ENCODE measurements around the gene GABBR2.
"Not testable (repeated sequence)": the region's sequence is repeated elsewhere in the genome, so short reads cannot be mapped to it uniquely, and the experiment has no call there.

The GABBR2 gene

DNA sequence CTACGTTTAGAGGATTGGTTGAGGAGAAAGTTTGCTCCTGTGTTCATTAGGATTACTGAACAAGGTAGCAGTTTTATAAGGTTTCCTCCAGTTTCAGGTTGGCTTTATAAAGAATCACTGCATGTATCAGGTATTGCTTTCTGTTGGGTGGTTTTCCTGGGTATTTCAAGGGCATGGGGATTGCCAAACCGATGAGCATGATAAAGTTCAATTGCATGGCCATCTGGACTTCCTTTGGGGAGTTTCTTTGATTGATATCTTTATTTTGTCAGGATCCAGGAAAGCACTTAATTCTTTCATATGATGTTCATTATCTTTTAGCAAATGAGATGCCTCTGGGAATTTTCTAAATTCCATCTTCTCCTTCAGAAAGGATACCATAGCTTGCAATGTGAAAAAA is 10.3 kb upstream of the GABBR2 start:
- no peak for DNase-seq

DNA sequence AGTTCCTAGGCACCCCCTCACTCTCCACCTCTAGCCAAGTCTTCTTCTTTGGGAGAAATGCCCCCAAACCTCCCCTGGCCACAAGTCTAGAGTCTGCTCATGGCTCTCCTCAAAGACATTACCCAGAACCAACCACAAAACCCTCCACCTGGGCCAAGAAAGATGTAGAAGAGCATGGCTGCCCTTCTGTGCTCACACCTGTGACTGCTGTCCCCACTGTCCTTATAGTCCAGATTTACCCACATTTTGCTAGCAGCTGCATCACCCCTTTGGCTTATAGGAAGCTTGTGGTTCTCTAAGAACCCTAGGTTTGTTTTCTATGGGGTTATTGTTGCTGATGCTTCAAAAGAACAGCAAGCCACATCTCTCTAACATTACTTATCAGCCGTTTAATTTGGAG is 6.1 kb upstream of the GABBR2 start:
- DNase-seq: no peak

DNA sequence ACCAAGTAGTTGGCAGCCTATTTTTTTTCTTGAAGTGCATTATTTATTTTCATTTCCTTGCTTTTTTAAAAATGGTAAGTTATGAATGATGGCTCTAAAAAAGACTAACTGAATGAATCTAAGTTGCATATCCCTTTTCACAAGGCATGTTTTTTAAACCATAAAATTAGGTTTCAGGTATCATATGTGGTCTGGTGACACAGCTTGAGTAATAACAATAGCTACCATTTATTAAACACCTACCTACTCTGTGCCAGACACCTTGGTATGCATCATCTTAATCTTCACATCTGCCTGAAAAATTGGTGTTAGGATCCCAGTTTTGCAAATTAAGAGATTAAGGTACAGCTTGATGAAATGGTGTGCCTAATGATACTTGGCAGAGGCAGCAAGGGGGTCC is 4.3 kb upstream of the GABBR2 start:
- DNase-seq: no peak

DNA sequence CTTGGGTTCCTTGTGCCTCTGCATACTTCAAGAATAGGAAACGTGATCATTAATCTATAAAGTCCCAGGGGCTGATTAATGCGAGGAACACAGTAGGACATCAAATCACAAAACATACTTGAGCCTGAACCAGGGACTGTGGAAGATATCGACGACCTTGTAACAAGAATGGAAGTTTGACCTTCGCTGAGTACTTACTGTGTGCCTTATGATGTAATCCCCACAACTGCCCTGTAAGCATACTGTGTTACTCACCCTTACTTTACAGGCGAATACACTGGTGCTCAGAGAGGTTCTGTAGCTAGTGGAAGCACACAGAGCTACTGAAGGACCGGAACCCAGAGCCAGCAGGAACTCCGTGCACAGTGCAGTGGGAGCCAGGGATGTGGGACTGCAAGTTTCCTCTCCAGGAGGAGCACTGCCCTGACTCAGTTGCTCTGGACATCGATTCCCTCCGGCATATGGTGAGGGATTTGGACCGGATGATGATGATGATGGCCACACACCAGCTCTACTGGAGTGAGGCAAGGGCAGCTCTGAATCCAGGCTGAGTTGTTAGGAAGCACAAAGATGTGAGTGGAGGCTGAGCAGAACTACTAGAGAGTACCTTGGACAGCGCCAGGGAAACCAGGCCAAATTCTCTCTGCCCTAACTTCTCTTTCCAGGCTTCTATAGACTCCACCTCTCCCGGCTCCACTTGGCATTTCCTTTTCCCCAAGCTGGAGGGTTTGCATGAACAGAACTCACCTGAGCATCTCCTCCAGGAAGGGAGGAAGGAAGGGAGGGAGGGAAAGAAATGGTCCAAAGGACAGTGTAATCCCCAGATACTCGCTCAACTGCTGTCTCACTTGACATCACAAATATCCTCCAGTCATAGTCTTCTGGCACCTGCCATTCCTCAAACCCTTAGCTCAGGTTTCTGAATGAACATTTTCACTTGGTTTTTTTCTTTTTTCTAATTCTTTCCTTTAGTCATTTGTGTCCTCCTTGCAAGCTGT is 1.5 kb upstream of the GABBR2 start:
- DNase-seq: no peak

DNA sequence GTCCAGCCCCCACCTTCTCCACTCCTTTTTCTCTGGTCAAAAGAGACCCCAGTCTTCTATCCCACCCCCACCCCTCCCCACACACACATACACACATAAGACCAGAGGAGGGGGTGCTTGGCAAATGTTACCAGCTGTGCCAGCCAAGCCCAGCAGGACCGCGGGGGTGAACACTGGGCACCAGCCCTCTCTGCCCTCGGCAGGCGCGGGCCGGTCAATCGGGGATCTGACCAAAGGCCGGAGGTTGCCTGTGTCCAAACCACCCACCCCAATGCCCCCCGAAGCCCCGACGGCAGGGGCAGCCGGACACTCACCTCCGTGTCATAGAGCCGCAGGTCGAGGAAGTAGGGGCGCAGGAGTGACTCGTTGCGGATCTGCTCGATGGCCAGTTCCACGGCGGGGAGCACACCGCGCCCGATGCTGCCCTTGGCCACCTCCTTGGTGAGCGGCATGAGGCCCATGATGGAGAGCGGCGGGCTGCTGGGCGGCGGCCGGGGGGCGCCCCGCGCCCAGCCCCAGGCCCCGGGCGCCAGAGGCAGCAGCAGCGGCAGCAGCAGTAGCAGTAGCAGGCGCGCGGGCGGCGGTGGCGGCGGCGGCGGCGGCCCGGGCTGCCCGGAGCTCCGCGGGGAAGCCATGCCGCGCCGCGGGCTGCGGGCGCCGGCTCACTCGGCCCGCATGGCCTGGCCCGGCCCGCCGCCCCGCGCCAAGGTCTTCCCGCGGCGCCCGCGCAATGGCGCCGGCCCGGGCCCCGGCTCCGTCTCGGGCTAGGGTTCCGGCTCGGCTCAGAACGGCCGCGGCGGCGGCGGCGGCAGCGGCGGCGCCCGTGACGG is 417 bp downstream of the GABBR2 start:
- DNase-seq: no peak

DNA sequence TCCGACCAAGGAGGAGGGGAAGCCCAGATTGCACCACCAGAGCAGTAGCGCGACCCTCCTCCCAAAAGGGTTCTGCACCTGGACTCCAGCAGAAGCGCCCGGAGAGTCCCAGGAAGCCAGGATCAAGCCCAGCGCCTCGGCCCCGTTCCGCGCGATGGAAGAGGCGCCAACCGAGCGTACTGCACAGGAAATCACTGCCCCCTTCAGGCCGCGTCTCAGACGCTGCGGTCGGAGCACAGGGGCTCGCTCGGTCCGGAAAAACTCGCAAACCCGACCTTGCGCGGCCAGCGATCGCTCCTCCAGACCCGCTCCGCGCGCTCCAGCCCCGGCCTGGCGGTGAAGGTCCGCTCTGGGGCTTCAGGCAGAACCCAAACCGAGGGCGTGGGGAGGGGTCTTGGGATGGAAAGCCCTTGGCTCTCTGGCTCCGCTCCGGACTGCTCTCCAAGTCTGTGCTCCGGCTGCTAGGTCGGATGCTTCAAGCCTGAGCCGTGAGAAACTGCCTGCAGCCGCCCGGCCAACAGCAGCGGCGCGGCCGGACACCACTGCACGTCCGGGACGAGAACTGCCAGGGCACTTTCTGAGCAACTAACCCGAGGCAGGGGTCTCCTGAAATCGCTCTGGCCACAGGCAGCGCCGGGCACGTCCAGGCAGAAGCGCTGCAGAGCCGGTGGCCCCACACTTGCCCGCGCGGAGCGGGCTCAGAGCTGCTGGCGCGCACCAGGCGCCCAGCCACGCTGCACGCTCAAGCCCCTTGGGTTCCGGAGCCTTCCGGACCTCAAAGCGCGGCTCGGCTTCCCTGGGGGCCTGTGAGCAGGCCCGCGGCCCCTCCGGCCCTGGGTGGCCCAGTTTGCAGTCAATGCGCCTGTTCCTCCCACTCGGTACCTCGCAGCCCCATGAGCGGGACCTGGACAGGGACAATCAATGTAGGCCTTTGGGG is 1.3 kb downstream of the GABBR2 start:
- DNase-seq: no peak

DNA sequence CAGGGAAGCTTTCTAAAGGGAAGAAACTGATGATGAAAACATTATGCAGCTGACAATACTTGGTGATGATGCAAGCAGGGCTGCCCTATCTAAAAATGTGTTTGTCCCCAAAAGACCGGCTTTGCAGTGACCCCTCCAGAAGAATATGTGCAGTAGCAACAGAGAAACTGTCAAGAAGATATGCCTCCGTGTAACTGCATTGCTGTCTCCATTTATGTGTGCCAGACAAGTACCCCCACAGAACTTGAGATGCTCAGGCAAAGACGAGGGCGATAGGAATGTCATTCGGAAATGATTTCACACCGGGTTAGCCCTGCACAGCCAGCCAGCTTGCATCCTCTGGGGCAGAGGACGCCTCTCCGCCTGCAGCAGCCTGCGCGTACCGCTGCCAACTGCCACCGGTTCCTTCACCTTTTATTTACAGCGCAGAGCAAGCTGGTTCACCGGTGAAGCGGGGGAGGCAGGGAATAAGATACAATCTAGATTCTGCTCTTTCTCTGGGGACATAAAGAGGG is 2.0 kb downstream of the GABBR2 start:
- no peak for DNase-seq

DNA sequence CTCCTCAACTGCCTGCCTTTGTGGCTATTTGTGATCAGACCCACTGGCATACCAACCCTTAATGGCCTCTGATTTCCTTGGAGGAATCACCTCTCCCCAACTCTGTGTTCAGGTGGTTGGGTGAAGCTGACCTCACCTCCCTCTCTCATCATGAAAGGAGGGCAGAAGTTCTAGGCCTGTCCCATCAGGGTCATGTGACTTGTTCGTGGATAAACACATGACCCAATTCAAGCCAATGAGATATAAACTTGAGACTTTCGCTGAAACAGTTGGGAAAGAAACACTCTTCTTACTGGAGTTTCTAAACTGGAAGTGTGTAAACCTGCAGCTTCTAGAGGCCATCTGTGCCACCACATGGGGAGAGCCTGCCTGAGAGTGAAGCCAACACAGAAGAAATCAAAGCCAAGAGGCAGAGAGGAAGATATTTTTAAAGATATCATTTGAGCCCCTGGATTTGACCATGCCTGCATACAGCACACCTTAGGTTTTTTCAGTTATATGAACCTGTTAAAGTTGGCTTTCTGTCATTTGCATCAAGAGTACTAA is 5.8 kb downstream of the GABBR2 start:
- DNase-seq: no peak

DNA sequence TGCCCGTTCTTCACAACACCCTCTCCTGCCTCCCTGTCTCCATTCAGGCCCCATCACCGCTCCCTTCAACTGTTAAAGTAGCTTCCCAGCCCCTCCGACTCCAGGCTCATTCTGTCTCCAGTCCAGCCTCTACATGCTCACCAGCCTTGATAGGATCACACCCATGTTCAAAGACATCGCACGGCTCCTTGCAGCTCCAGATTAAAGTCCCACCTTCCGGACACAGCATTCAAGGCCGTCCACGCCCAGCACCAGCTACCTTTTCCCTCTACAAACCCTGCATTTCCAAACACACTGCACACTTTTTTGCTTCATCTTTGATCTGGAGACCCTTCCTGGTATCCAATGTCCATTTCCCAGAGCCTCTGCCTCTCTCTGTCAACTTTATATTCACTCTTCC is 6.4 kb downstream of the GABBR2 start:
- DNase-seq: no peak

DNA sequence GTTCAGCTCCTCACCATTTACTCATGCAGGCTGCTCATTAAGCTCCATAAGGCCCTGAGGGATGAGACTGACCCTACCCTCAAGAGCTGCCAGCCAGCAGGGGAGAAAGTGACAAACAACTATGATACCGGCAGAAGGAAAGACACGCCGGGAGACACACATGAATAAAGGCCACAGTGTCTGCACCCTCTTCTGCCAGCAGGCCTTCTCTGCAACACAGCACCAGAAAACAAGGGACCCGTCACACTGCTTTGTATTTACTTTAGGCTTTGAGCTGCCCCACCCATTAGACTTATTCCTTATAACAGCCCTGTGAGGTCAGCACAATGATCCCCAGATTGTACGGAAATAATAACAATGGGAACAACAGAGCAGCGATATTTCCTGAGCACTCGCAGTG is 7.2 kb downstream of the GABBR2 start:
- no peak for DNase-seq

DNA sequence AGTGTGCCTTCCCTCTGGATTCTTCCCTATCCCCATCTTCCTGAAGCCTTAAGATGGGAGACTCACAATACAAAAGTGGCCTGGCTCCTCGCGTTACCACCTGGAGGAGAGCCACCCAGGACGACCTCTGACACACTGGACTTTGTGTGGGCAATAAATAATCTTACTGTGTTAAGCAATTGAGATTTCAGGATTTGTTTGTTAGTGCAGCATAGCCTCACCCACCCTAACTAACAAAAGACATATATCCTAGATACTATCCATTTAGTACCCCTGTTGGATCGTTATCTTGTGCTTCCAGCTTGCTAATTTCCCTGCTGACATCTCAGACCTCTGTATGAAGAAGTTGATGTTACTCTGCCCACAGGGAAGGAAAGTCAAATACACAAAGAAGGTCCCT is 7.9 kb downstream of the GABBR2 start:
- DNase-seq: no peak

DNA sequence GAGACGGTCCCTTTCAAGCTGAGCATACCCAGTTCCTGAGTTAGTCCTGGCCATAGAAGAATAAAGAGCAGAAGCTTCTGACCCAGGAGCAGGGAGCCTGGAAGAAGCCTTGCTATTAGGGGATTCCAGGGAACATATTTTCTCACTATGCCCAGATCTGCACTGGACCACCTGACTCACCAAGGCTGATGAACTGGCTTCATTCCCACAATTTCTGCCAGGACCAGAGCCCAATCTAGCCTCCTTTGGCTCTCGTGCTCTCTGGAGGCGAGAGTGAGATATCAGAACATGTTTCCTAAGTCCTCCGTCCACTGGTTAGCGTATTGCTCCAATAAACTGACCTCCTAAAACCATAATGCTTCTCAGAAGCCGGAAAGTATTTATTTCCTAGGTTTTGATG is 9.9 kb downstream of the GABBR2 start:
- DNase-seq: no peak

DNA sequence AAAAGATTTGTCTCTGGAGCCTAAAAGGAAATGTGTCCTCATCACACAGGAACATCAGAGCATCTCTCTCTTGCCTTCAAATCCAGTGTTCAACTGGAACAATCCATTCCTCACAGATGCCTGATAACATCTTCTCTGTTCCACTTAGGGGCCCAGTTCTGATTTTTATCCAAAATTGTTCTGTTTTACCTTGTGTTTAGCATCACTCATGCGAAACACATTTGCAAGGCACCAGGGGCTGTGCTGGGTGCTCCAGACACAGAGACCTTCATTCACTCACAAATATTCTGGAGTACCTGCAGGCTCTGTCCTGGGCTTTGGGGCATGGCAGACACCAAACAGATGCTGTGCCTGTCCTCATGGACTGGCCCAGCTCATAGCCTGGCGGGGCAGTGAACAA is 13.8 kb downstream of the GABBR2 start:
- no peak for DNase-seq

DNA sequence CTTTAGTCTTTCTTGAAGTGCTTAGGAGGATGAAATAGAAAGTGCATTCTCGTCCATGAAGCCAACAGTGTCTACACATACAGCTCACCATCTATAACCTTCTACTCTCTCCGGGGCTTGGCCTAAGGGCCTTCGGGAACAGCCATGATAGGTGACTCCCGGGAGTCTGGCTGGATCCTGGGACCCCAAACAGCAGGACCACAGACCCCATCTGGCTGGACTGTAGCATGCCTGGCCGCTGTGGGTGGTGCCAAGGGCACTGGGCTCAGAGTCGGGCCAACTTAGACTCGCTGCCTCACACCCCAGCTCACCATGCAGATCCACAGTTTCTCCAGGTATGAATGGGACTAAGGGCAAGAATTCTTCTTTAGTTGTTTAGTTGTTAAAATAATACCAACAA is 16.3 kb downstream of the GABBR2 start:
- no peak for DNase-seq

DNA sequence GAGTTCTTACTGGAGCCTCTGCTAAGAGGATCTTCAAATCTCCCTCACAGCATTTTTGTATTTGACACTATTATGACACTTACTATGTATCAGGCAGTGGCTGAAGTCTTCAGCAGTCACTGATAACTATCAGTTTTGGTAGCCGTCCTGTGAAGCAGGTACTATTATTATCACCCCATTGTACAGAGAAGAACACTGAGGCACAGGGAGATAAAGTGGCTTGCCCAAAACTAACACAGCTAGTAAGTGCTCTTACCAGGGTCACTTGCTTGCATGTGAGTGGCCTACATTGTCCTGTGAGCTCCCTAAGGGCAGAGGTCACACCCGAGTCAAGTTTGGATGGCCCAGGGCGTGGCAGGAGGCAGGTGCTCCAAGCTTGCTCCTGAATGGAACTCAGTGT is 16.8 kb downstream of the GABBR2 start:
- DNase-seq: no peak

DNA sequence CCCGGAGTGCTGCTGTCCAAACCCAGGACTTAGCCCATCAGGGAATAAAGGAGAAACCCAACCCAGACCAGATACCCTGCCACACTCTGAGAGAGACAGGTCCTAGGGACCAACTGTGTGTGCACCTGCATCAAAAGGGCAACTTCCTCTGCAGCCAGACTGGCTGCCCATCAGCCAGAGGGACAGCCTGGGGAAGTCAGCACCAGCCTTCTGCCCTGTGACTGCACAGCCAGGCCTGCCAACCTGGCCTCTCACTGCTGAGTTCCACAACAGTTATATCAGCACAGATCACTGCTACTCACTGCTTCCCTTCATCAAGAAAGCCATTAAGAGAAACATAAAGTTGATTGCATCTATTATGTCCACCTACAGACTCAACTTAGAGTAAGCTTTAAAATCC is 18.0 kb downstream of the GABBR2 start:
- no peak for DNase-seq

DNA sequence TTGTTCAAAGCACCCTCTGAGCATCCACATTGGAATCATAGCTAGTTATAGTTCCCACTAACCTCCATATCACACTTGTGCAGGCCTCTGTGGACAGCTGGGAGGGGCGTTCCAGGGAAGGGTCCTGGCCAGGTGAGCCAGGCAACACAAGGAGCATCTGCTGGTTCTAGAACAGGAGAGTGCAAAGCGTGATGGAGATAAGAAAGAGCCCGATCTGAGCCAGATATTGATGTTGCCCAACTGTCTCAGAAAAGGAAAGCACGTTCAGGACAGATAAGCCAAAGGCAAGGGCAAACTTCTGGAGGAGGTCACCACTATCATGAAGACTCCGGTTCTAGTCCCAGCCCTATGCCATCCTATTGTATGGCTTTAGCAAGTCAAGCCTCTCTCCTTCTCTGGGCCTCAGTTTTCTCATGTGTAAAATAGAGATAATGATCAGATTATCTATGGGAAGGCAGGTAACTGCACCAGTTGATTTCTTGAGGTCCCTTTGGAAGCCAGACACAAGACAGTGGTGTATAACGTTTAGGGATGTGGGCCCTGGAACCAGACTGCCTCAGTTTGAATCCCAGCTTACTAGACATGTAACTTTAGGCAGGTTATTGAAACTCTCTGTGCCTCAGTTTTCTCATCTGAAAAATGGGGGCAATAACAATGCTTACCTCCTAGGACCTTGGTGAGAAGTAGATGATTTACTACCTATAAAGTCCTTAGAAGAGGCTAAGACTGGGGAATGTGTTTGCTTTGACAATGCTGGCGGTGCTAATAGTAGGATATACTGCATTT is 19.8 kb downstream of the GABBR2 start:
- no peak for DNase-seq

DNA sequence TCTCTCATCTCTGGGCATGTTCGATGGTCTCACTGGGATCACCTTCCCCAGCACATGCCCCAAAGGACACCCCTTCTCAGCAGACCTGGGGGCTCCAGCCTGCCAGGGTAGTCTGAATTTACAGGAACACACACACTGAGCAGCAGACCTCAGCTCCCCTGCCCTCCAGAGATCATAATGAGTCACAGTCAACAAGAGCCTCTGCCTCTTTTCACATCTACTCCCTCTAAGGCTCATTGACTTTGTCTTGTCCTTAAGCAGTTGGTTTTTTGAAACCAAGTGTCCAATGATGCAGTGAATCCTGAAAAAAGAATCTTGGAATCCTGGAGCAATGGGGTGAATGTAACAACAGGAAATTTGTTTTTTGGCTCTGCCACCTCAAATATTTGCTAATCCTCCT is 20.8 kb downstream of the GABBR2 start:
- no peak for DNase-seq

DNA sequence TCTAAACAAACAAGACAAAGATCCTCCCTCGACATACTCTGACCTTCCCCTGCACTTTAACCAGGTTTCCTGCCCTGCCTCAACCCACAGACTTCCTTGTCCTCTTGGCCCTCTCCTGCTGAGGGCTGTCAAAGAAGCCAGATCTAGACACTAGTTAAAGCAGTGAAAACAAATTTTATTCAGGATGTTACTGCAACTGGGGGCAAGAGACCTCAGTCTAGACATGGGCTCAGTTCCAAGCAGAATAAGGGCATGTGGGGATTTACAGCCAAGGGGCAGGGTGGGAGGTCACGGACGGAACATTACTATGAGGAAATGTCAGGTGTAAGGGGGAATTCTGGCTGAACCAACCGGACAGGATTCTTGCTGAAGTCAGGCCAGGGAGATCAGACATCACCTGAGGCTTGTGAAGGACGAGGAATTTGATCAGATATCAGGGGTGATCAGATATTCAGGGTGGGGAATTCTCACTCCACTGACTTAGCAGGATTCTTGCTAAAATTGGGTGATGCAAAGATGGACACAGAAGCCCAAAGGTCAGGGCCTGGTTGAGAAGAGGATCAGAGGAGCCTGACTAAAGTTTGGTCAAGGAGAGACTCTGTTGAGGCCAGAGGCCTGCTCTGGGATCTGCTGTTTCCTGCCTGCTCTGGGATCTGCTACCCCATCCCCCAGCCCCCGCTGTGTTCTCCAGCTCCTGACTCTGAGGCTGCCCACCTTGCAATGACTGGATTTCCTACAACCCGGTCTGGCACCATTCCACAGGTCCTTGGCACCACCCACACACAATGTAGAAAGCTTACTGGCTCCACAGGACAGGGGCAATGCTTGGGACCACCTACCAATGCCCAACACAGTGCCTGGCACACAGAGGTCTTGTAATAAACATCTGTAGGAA is 21.5 kb downstream of the GABBR2 start:
- no peak for DNase-seq

DNA sequence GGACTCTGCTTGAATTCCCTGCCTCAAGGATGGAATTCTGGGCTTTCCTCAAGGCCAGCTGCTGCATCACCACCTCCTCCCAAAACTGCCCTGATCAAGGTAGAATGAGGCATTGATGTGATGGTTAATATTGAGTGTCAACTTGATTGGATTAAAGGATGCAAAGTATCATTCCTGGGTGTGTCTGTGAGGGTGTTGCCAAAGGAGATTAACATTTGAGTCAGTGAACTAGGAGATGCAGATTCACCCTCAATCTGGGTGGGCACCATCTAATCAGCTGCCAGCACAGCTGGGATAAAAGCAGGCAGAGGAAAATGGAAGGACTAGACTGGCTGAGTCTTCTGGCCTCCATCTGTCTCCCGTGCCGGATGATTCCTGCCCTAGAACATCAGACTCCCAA is 23.9 kb downstream of the GABBR2 start:
- DNase-seq: not testable (repeated sequence)
